ENCODE results near the gene TPT1.

DNA sequence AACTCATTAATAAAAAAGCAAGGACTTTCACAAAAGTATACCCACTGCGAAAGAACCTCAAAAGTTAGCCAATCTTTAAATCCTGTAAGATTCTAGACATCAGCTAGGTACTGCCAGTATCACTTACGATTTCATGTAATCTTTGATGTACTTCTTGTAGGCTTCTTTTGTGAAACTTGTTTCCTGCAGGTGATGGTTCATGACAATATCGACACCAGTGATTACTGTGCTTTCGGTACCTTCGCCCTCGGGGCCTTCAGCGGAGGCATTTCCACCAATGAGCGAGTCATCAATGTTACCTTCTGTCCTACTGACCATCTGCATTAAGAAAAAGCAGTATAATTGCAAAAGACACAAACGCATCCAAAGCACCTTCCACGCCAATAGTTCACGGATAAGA lies 1.1 kb downstream of the TPT1 start:
- TF ChIP-seq CTCF (conservative IDR thresholded peaks at IDR 0.05; ENCODE audit: low read length), result no peak
- TF ChIP-seq EZH2phosphoT487 (IDR thresholded peaks at IDR 0.05; ENCODE audit: borderline replicate concordance), result no peak

All from Loucy (cell line).